Heart left ventricle (tissue), 13 donors: ENCODE measurements around the gene IL15.
A peak's percentile ranks its signal among the peaks of the same experiment; 100 is the strongest.

ENCODE experiments used
- POLR2A ChIP-seq, 2 donors: fragments of 450-650 bp; IDR thresholded peaks; one replicate each; pipeline ENCODE4 v1.6.1; 2017; ENCODE audit warnings: antibody characterized with exemption in 2 of 2, mild to moderate bottlenecking in 2 of 2, moderate library complexity in 2 of 2
- TF ChIP-seq, protein P1 (sequence below), 12 donors: fragments of 200-600 bp; sonication (generic) in 4 of 12; IDR thresholded peaks; one replicate each; pipeline versions ENCODE4 v1.5.0 to v1.8.0; 2018 to 2022; ENCODE audit warnings: antibody characterized with exemption in 12 of 12, mild to moderate bottlenecking in 5 of 12
- donor health status: ischemic (EF 13 %, LVEDD 7.1; RV severe dilation, severe dysfunction).
- donor health status: DM: no; HTN: yes; CAD: no.
- donor health status: DM: no; HTN: no; CAD: no.
- donor health status: ischemic (EF 25% LVEDD 6.9; RV normal size, moderate dysfunction).
- donor health status: ischemic (EF 25% LVEDD 5.7; RV mildly dilated, moderate dysfunction).
- donor health status: ischemic (EF 35%, LVEDD 5.7; RV mildly dilated, moderate dysfunction).
- donor health status: nonischemic (EF 11% LVEDD 7.7; RV severe dilation, severe dysfunction).
- donor health status: DM: yes; HTN: yes; CAD: no.
- donor health status: PGD.
- donor health status: ischemic (EF 29% LVEDD 5.4; RV normal size, mild dysfunction).
- donor health status: nonischemic (EF 23%, LVEDD 6.1; RV moderate dilation, normal function).

DNA sequence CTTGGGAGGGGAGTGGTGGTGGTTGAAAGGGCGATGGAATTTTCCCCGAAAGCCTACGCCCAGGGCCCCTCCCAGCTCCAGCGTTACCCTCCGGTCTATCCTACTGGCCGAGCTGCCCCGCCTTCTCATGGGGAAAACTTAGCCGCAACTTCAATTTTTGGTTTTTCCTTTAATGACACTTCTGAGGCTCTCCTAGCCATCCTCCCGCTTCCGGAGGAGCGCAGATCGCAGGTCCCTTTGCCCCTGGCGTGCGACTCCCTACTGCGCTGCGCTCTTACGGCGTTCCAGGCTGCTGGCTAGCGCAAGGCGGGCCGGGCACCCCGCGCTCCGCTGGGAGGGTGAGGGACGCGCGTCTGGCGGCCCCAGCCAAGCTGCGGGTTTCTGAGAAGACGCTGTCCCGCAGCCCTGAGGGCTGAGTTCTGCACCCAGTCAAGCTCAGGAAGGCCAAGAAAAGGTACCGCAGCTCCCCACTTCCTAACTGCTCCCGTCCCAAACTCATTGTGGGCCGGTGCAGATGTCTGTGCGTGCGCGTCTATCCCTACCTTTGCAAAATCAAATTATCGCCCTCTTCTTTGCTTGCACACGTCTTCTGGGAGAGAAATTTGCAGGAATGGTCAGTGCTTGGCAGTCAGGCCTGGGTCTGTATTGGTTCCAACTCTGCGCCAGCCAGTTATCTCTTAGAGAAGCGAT is 533 bp downstream of the IL15 start:
- TF ChIP-seq, protein P1, sequence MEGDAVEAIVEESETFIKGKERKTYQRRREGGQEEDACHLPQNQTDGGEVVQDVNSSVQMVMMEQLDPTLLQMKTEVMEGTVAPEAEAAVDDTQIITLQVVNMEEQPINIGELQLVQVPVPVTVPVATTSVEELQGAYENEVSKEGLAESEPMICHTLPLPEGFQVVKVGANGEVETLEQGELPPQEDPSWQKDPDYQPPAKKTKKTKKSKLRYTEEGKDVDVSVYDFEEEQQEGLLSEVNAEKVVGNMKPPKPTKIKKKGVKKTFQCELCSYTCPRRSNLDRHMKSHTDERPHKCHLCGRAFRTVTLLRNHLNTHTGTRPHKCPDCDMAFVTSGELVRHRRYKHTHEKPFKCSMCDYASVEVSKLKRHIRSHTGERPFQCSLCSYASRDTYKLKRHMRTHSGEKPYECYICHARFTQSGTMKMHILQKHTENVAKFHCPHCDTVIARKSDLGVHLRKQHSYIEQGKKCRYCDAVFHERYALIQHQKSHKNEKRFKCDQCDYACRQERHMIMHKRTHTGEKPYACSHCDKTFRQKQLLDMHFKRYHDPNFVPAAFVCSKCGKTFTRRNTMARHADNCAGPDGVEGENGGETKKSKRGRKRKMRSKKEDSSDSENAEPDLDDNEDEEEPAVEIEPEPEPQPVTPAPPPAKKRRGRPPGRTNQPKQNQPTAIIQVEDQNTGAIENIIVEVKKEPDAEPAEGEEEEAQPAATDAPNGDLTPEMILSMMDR (IDR thresholded peaks at IDR 0.05) = no peak
- TF ChIP-seq POLR2A (IDR thresholded peaks at IDR 0.05) = peak in 1 of 2 donors; percentile 16
